Measurements from ENCODE around the gene RFLNA.

DNA sequence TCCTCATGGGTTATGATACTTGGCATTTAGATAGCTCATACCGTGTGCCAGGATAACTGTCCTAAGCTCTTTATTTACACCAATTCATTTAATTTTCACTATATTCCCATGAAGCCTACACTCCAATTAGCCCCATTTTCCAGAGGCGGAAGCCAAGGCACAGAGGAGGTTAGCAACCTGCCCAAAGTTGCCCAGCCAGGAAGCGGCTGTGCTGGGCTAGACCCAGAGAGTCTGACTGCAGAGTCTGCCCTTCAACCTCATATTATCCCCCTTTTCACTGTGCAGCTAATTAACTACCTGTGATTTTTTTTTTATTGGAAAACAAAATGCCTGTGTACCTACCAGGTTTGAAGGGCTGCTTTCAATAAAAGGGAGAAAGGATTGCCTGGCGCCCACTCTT is 2.5 kb downstream of the RFLNA start:
- TF ChIP-seq, protein P1, sequence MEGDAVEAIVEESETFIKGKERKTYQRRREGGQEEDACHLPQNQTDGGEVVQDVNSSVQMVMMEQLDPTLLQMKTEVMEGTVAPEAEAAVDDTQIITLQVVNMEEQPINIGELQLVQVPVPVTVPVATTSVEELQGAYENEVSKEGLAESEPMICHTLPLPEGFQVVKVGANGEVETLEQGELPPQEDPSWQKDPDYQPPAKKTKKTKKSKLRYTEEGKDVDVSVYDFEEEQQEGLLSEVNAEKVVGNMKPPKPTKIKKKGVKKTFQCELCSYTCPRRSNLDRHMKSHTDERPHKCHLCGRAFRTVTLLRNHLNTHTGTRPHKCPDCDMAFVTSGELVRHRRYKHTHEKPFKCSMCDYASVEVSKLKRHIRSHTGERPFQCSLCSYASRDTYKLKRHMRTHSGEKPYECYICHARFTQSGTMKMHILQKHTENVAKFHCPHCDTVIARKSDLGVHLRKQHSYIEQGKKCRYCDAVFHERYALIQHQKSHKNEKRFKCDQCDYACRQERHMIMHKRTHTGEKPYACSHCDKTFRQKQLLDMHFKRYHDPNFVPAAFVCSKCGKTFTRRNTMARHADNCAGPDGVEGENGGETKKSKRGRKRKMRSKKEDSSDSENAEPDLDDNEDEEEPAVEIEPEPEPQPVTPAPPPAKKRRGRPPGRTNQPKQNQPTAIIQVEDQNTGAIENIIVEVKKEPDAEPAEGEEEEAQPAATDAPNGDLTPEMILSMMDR (IDR thresholded peaks at IDR 0.05): no peak
- TF ChIP-seq POLR2A (IDR thresholded peaks at IDR 0.05) (no peak), POLR2AphosphoS5 (IDR thresholded peaks at IDR 0.05) (no peak)

Data from prostate gland (tissue), 2 donors.